ENCODE measurements around the gene UBQLN2. TPM values are rescaled to one million over a fixed set of nuclear protein-coding genes. Genes with fewer than 3 reads are reported as not detected.
"Not testable (repeated sequence)": the region's sequence is repeated elsewhere in the genome, so short reads cannot be mapped to it uniquely, and the experiment has no call there.

UBQLN2 gene
- total RNA-seq, 3 donors from 2014 or later (not counting 1 experiment from before 2014, with no cell fraction given) = 36.2 to 43.4 (median 39.7) TPM

DNA sequence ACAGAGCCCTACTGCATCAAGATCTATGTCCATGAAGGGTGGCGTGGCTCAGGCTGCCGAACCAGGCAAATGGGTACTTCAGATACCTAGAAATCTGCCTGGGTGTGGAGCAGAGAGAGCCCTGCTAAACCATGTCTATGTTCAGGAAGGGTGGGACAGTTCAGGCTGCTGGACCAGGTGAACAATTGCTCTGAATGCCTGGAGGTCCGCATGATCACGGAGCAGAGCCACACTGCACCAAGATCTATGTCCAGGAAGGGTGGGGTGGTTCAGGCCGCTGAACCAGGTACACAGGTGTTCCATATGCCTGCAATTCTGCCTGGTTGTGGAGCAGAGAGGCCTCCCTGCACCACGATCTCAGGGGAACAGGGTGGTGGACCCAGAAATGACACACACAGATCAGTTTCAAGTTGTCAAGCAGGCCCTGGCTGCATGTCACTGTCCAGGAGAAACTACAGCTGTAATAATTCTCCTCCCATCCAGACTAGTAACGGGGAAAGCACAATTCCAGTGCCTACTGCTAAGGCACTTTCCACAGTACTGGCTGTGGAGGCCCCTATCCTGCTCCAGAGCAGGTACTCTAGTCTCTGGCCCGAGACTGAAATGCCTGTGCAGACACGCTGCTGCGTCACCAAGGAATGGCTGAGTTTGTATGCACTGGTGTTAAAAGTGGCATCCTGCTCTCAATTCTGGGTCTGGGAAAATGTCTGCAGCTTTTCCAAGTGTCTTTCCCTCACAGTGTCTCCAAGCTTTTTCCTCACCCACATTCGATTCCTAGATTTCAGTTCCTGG, 25.2 kb downstream of the UBQLN2 start:
- TF ChIP-seq, protein P1, sequence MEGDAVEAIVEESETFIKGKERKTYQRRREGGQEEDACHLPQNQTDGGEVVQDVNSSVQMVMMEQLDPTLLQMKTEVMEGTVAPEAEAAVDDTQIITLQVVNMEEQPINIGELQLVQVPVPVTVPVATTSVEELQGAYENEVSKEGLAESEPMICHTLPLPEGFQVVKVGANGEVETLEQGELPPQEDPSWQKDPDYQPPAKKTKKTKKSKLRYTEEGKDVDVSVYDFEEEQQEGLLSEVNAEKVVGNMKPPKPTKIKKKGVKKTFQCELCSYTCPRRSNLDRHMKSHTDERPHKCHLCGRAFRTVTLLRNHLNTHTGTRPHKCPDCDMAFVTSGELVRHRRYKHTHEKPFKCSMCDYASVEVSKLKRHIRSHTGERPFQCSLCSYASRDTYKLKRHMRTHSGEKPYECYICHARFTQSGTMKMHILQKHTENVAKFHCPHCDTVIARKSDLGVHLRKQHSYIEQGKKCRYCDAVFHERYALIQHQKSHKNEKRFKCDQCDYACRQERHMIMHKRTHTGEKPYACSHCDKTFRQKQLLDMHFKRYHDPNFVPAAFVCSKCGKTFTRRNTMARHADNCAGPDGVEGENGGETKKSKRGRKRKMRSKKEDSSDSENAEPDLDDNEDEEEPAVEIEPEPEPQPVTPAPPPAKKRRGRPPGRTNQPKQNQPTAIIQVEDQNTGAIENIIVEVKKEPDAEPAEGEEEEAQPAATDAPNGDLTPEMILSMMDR (IDR thresholded peaks at IDR 0.05) = no peak
- H3K27ac Mint-ChIP-seq = peak overlapping the region in 1 of 2 donors; percentile 27

DNA sequence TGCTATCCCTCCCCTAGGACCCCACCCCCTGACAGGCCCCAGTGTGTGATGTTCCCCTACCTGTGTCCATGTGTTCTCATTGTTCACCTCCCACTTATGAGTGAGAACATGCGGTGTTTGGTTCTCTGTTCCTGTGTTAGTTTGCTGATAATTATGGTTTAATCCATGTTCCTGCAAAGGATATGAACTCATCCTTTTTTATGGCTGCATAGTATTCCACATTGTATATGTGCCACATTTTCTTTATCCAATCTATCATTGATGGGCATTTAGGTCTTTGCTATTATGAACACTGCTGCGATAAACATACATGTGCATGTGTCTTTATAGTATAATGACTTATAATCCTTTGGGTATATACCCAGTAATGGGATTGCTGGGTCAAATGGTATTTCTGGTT, 28.4 kb downstream of the UBQLN2 start:
- H3K36me3 Mint-ChIP-seq; H3K27me3 ChIP-seq (ENCODE audit: control insufficient read depth, insufficient read depth, low read length); H3K27me3 Mint-ChIP-seq (ENCODE audit: low read depth in 2 of 2); intact Hi-C loops (cut with micrococcal nuclease); H3K9me3 Mint-ChIP-seq; H3K27ac ChIP-seq (ENCODE audit: low read length); DNase-seq; H3K27ac Mint-ChIP-seq; H3K9me3 ChIP-seq (ENCODE audit: control insufficient read depth, insufficient read depth, low read length); ATAC-seq; H3K4me3 ChIP-seq (ENCODE audit: low read length); H3K36me3 ChIP-seq (ENCODE audit: control insufficient read depth, insufficient read depth, low read length); H3K4me1 ChIP-seq (ENCODE audit: control insufficient read depth, insufficient read depth, low read length); H3K4me3 Mint-ChIP-seq: not testable (repeated sequence)
- no CpG with 5 or more reads among the region's 2 CpGs for WGBS (ENCODE audit: insufficient coverage)
- peaks cover 15 to 32% of the 10 kb centered on the region in 2 donors for H3K4me1 Mint-ChIP-seq

More for the DNA sequence above, 25.2 kb downstream of the UBQLN2 start:
- ATAC-seq (no peak), DNase-seq (no peak)
- Histone ChIP-seq H3K4me1 (ENCODE audit: control insufficient read depth, insufficient read depth, low read length) (no peaks in the 10 kb centered on the region), H3K36me3 (ENCODE audit: control insufficient read depth, insufficient read depth, low read length) (no peaks in the 10 kb centered on the region), H3K9me3 (ENCODE audit: control insufficient read depth, insufficient read depth, low read length) (no peaks in the 10 kb centered on the region), H3K27ac (ENCODE audit: low read length) (no peak overlapping the region), H3K27me3 (ENCODE audit: control insufficient read depth, insufficient read depth, low read length) (no peaks in the 10 kb centered on the region), H3K4me3 (ENCODE audit: low read length) (no peak overlapping the region)
- no peaks in the 10 kb centered on the region for H3K27me3 Mint-ChIP-seq (ENCODE audit: low read depth in 2 of 2)
- 94% methylated on average over 10 of the region's 11 CpGs for WGBS (ENCODE audit: insufficient coverage)
- peaks cover 6 to 27% of the 10 kb centered on the region in 2 donors for H3K4me1 Mint-ChIP-seq
- no peak overlapping the region for H3K4me3 Mint-ChIP-seq
- intact Hi-C loops (cut with micrococcal nuclease) = no loop called here
- no peaks in the 10 kb centered on the region for H3K9me3 Mint-ChIP-seq
- H3K36me3 Mint-ChIP-seq = no peaks in the 10 kb centered on the region

DNA sequence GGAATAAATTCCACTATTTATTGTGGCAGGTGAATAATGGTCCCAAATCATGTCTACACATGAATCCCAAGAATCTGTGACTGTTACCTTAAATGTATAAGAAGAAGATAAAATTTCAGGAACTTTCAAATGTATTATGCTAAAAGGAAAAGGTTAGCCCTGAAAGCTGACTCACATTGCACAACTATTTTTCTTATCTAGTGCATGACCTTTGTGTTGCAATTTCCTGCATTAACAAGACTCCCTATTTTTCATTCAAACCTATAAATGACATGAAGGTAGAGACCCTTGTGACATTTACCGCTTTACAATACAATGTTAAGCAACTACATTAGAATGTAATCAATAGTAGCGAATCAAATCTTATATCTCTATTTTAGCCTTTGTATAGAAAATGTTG, 36.7 kb downstream of the UBQLN2 start:
- H3K4me3 ChIP-seq (ENCODE audit: low read length) = no peak overlapping the region
- no CpG with 5 or more reads among the region's 2 CpGs for WGBS (ENCODE audit: insufficient coverage)
- ATAC-seq (no peak), DNase-seq (no peak)
- Mint-ChIP-seq H3K9me3 (no peaks in the 10 kb centered on the region), H3K4me1 (peaks cover 0 to 12% of the 10 kb centered on the region in 2 donors), H3K36me3 (no peaks in the 10 kb centered on the region), H3K27me3 (ENCODE audit: low read depth in 2 of 2) (no peaks in the 10 kb centered on the region), H3K4me3 (no peak overlapping the region), H3K27ac (no peak overlapping the region)
- intact Hi-C loops (cut with micrococcal nuclease) = no loop called here
- TF ChIP-seq, protein P1 (IDR thresholded peaks at IDR 0.05) = no peak
- no peaks in the 10 kb centered on the region for H3K27me3 ChIP-seq (ENCODE audit: control insufficient read depth, insufficient read depth, low read length)
- no peaks in the 10 kb centered on the region for H3K4me1 ChIP-seq (ENCODE audit: control insufficient read depth, insufficient read depth, low read length)
- H3K9me3 ChIP-seq (ENCODE audit: control insufficient read depth, insufficient read depth, low read length) = peaks cover 4% of the 10 kb centered on the region
- H3K36me3 ChIP-seq (ENCODE audit: control insufficient read depth, insufficient read depth, low read length) = peaks cover 3% of the 10 kb centered on the region
- no peak overlapping the region for H3K27ac ChIP-seq (ENCODE audit: low read length)

DNA sequence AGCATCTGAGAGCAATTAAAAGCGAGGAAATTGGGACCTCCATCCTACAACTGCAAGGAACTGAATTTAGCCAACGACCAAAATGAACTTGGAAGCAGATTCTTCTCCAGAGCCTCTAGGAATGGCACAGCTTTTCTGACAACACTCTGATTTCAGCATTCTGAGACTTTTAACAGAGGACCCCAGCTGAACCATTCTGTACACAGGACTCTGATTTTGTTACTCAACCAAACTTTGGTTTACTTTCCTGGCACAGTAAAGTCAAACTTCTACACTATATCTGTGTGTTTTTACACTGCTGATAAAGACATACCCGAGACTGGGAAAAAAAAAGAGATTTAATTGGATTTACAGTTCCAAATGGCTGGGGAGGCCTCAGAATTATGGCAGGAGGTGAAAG, 37.6 kb downstream of the UBQLN2 start:
- H3K36me3 Mint-ChIP-seq = no peaks in the 10 kb centered on the region
- H3K27me3 Mint-ChIP-seq (ENCODE audit: low read depth in 2 of 2) = no peaks in the 10 kb centered on the region
- H3K27ac ChIP-seq (ENCODE audit: low read length) = no peak overlapping the region
- H3K27ac Mint-ChIP-seq = no peak overlapping the region
- ATAC-seq (no peak), DNase-seq (no peak)
- intact Hi-C loops (cut with micrococcal nuclease) = no loop called here
- no peaks in the 10 kb centered on the region for H3K4me1 ChIP-seq (ENCODE audit: control insufficient read depth, insufficient read depth, low read length)
- TF ChIP-seq, protein P1 (IDR thresholded peaks at IDR 0.05) = no peak
- H3K27me3 ChIP-seq (ENCODE audit: control insufficient read depth, insufficient read depth, low read length) = no peaks in the 10 kb centered on the region
- no peak overlapping the region for H3K4me3 Mint-ChIP-seq
- H3K4me1 Mint-ChIP-seq = peaks cover 0 to 3% of the 10 kb centered on the region in 2 donors
- H3K9me3 Mint-ChIP-seq = no peaks in the 10 kb centered on the region
- 96% methylated on average over 3 of the region's 3 CpGs for WGBS (ENCODE audit: insufficient coverage)
- no peak overlapping the region for H3K4me3 ChIP-seq (ENCODE audit: low read length)
- peaks cover 3% of the 10 kb centered on the region for H3K36me3 ChIP-seq (ENCODE audit: control insufficient read depth, insufficient read depth, low read length)
- peaks cover 6% of the 10 kb centered on the region for H3K9me3 ChIP-seq (ENCODE audit: control insufficient read depth, insufficient read depth, low read length)

All from natural killer cell (primary cell).